Kidney epithelial cell (primary cell): ENCODE results near the gene NDUFAB1. TPM values are rescaled to one million over a fixed set of nuclear protein-coding genes. Genes with fewer than 3 reads are reported as not detected.

Experiments used
- DNase-seq: peaks from one replicate; pipeline ENCODE4 v3.0.0-alpha.2; 2010; ENCODE audit warnings: low read depth
- H3K27me3 ChIP-seq: 2 replicates; pipeline ENCODE4 v1.6.0; 2011; ENCODE audit warnings: low read length; ENCODE audit not compliant: control insufficient read depth, insufficient read depth
- H3K36me3 ChIP-seq: 2 replicates; pipeline ENCODE4 v1.5.1; 2011; ENCODE audit warnings: low read length; ENCODE audit not compliant: control insufficient read depth, insufficient read depth
- H3K4me3 ChIP-seq: 2 replicates; pipeline ENCODE4 v1.5.1; 2011; ENCODE audit warnings: low read depth, mild to moderate bottlenecking, control low read depth, low read length
- CTCF ChIP-seq: IDR thresholded peaks from 2 replicates; pipeline ENCODE4 v1.5.1; 2011; ENCODE audit warnings: mild to moderate bottlenecking, moderate library complexity, low read length, control low read depth, inconsistent platforms; ENCODE audit not compliant: insufficient read depth, poor library complexity, severe bottlenecking
- total RNA-seq: library from RNA; depleted of rRNA; stranded (reverse); fragments of >200 nt; gene quantifications from 2 replicates; pipeline ENCODE4 v1.2.3, GENCODE V29; 2015

The NDUFAB1 gene
- total RNA-seq, 1 donor from 2014 or later = 132 TPM

DNA sequence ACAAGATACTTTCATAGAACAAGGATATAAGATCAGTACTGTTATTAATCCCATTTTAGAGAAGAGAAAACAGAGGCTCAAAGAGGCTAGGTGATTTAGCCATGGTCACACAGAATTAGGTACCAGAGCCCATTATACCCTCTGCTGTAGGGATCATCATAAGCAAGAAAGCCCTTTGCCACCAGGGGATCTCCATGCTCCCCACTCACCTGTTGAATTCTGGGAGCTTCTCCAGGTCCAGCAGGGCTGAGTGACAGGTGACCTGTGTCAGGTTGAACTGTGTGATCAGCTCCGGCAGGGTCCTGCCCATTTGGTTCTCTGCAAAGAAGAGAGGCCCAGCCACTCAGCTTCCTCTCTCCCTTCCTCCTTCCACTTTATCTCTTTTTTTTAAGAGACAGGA is 63.7 kb downstream of the NDUFAB1 start:
- no peaks in the 10 kb centered on the region for H3K27me3 ChIP-seq
- H3K4me3 ChIP-seq = no peak overlapping the region
- TF ChIP-seq CTCF = no peak
- DNase-seq = no peak
- no peaks in the 10 kb centered on the region for H3K36me3 ChIP-seq

Other genes with a start within 250 kb of the NDUFAB1 start
- gene COG7, start 143.1 kb downstream of the NDUFAB1 start, total RNA-seq = 10.7 and 13.6 TPM in 2 replicates
- 41.6 and 43.6 TPM in 2 replicates for gene GGA2, start 85.8 kb downstream of the NDUFAB1 start, total RNA-seq
- 22.3 and 44.8 TPM in 2 replicates for gene EARS2, start 39.0 kb downstream of the NDUFAB1 start, total RNA-seq
- gene UBFD1, start 38.6 kb downstream of the NDUFAB1 start, total RNA-seq = 135 and 170 TPM in 2 replicates
- gene PALB2, start 45.0 kb upstream of the NDUFAB1 start, total RNA-seq = 18.5 and 24.0 TPM in 2 replicates
- 58.4 and 68.4 TPM in 2 replicates for gene DCTN5, start 45.1 kb upstream of the NDUFAB1 start, total RNA-seq
- gene PLK1, start 82.6 kb upstream of the NDUFAB1 start, total RNA-seq = 10.4 and 13.1 TPM in 2 replicates
- under 0.01 TPM in 1 of 2 replicates, not detected in the other for gene ERN2, start 116.9 kb upstream of the NDUFAB1 start, total RNA-seq
- gene CHP2, start 158.7 kb upstream of the NDUFAB1 start, total RNA-seq = not detected in 2 replicates
- gene PRKCB, start 239.7 kb upstream of the NDUFAB1 start, total RNA-seq = 6.0 and 7.1 TPM in 2 replicates